HTR-8/SVneo (cell line): Measurements from ENCODE around the gene RNU6-9.

Experiments used
- DNase-seq: peaks from one replicate; pipeline ENCODE4 v3.0.0; 2011; ENCODE audit warnings: low spot score, mixed read lengths; ENCODE audit not compliant: insufficient read length
- FAIRE-seq: peaks from 2 replicates; lab custom pipeline; 2011; peaks lifted over from hg19 to GRCh38; lab: Jason Lieb, UNC

Gene RNU6-9

DNA sequence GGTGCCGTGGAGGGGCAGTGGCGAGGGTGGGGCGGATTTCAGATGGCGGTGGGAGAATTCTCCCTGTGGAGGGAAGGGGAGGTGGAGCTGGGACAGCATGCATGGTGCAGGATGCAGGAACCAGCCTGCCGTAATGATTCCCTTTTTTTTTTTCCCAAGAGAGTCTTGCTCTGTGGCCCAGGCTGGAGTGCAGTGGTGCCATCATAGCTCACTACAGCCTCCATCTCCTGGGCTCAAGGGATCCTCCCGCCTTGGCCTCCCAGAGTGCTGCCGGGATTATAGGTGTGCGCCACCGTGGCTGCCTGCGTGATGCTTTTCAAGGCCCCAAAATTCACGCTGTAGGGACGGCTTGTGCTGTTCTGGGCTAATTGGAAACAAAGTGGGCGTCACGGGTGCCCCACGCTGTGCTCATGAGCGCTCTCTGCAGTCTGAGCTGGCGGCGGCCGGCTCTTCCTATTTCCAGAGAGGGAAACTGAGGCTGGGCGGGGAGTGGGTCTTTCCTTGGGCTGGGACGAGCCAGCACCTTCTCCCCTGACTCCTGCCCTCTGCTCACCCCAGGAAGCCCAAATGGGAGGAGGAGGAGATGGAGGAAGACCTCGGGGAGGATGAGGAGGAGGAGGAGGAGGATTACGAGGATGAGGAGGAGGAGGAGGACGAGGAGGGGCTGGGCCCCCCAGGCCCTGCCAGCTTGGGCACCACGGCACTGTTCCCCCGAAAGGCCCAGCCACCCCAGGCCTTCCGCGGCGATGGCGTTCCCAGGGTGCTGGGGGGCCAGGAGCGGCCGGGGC is 38.8 kb downstream of the RNU6-9 start:
- FAIRE-seq: no peak
- no peak for DNase-seq

- FAIRE-seq (peak; percentile 62), DNase-seq (peak; percentile 80)
These were observed 39.6 kb downstream of the RNU6-9 start for GRCh38 chr19:932648-933552.

GRCh38 chr19:933553-933882 is 40.2 kb downstream of the RNU6-9 start:
- no peak for FAIRE-seq
- DNase-seq: no peak

DNA sequence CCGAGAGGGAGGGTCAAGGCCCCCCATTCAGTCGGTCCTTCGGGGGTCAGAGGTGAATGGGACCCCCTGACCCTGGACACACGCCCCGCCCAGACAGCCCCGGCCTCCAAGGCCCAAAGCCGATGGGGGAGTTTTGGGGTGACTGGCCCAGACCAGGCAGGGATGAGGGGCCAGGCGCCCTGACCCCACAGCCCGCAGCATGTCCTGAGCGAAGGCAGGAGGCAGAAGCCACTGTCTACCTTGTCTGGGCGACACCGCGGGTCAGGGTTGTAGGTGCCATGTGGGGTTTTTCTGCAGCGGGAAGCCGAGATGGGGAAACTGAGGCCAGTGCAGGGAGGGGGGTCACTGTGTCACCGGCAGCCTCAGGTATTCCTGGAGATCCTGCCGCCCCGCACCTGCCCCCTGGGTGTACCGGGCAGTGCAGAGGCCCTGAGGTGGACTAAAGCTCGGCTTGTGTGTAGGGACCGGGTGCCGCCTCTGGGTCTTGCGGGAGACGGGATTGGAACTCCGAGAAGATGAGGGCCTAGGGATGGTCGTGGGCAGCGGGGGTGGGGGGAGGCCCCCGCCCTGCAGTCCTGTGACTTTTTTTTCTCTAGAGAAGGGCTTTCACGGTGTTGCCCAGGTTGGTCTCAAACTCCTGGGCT is 41.0 kb downstream of the RNU6-9 start:
- FAIRE-seq (no peak), DNase-seq (no peak)

DNA sequence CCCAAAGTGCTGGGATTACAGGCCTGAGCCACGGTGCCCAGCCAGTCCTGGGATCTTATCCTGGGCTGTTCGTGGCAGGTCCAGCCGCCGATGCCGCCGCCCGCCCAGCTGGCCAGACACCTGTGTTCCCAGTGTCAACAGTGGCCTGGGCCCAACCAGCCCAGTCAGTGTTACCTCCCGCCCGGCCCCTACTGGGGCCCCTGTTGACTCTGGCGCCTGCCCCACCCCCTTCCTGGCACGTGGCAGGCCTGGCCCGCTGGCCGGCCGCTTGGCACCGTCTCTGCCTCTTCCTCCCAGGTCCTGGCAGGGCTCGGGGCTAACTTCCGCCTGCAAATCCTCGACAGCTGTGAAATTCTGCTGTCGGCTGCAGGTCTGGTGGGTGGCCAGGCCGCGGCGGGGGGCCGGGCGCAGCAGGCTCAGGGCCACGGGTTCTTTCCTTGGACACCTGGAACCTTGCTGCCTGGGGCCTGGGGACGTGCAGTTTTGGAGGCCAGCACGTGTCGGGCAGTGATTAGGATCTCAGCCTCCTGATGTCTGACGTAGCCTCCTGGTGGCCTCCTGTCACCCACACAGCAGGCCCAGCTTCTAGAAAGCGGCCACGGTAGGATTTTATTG is 41.7 kb downstream of the RNU6-9 start:
- DNase-seq: no peak
- FAIRE-seq: no peak

- DNase-seq (no peak), FAIRE-seq (no peak)
These were observed 42.9 kb downstream of the RNU6-9 start for GRCh38 chr19:936175-936546.

- FAIRE-seq (no peak), DNase-seq (no peak)
These were observed 44.0 kb downstream of the RNU6-9 start for GRCh38 chr19:937259-937694.

DNA sequence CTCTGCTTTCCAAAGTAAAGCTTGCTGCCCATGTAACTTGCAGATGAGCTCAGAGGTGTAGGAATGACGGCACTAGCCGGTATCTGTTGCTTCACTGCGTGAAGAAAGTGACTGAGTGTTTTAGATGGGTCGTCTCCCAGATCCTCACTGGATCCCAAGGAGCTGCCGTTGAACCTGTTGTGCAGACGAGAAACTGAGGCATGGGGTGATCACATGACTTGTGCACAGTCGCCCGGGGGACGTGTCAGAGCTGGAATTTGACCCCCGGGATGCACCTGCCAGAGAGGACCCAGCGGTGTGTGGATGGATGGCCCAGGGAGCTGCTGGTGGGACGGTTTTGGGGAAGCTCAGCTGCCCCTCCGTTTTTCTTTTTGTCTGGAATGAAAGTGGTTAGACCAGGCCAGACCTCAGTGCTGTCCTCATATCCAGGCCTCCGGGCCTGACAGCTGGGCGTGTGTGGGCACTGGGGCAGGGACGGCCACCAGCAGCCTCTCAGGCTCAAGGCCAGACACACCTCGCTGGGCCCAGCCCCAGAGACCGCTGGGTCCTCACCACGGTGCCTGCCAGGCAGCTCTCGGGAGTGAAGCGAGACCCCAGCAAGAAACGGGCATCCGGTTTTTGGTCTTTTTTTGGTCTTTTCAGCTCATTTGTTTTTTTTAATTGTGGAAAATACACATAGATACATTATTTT is 45.1 kb downstream of the RNU6-9 start:
- DNase-seq (no peak), FAIRE-seq (no peak)

DNA sequence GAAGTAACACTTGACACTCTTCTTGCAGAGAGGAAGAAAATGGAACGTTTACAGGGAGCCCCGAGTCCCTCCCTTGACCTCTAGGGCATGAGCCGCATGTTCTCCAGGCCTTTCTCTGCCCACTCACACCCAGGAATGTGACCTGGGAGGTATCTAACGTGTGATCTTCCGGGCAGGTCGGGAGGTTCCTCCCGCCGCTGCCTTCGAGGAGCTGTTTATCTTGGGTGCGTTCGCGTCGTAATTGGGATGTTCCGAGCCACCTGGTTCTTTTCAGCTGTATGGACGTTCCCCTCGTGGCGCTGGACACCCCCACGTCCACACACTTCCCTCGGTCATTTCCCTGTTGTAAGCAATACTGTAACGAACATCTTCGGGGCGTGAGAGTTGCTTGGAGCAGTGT is 46.2 kb downstream of the RNU6-9 start:
- no peak for DNase-seq
- FAIRE-seq: no peak

- FAIRE-seq (no peak), DNase-seq (no peak)
These were observed 46.6 kb downstream of the RNU6-9 start for GRCh38 chr19:939922-940321.

DNA sequence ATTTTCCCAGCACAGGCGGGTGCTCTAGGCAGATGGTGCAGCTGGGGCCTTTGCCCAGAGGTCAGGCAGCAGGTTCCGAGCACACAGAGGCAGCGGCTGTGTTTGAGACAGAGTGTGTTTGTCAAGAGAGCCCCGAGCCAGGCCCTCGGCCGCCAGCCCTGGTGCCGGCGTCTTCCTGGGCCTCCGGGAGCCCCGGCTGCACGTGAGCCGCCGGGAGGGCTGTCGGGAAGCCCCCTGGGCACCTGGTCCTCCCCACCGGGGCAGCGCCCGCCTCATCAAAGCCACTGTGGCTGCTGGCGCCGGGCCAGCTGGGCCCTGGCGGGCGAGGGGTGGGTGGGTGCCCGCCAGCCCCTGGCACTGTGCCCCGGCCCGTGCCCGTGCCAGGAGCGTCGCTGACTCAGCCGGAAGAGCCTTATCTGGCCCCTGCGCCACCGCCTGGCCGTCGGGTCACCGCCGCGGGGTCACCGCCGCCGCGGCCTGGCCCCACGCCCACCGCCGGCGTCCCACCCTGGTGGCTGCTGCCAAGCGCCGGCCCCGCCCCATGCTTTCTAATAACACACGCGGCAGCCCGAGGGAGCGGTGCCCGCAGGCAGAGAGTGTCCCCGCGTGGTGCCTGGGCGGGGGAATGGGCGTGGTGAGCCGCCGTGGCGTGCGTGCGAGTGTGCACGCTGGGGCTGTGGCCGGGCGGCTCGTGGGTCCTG is 47.5 kb downstream of the RNU6-9 start:
- FAIRE-seq: no peak

DNA sequence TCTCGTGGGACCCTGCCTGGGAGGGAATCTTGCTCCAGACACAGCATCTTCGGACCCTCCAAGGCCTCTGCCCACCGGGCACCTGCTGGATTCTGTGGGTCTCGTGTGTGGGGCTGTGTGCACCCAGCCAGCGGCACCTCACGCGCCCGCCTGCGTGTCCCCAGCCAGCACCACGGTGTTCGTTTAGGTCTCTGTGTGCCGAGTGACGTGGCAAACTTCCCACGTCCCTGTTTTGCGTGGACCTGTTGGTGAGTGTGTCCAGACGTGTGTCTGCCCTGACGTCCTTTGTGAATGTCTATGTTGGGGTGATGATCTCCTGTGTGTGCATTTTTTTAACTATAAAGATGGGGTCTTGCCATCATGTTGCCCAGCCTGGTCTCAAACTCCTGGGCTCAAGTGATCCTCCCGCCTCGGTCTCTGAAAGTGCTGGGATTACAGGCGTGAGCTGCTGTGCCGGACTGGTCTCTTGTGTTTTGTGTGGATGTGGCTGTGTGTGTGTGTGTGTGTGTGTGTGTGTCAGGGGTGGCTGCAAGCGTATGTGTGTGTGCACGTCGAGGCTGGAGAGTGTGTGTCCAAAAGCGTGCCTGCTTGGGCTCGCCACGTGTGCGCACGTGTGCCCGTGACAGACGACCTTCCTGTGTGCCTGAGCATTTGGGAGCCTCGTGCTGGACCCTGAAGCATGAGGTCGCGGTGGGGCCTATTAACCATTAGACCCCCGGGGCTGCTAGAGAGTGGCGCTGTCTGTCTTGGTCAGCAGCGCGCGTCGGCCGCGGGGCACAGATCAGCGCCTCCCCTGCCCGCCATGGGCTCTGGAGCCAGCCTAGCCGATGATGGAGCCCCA is 48.2 kb downstream of the RNU6-9 start:
- no peak for DNase-seq
- FAIRE-seq: no peak

More for the DNA sequence above, 47.5 kb downstream of the RNU6-9 start:
- DNase-seq: no peak

- DNase-seq (no peak), FAIRE-seq (no peak)
These were observed 48.9 kb downstream of the RNU6-9 start for GRCh38 chr19:942133-942645.
